ENCODE data around the gene OSBP2. TPM values are rescaled to one million over a fixed set of nuclear protein-coding genes. Genes with fewer than 3 reads are reported as not detected.

OSBP2 gene
- total and polyA plus RNA-seq, 2 of the 13 experiments (the other 11 are each of a cell fraction or from before 2014, with no cell fraction given) = 5.0 to 7.7 TPM

GRCh38 chr22:30802202-30803166, 107.8 kb downstream of the OSBP2 start (continued):
- TF ChIP-seq ZBTB40 (IDR thresholded peaks at IDR 0.05) = no peak
- peak; percentile 85; the same call in 1 of the 2 replicates for TF ChIP-seq ZBTB40 (CRISPR knock-in tag; IDR thresholded peaks at IDR 0.05)
